Liver (tissue), 9 donors: ENCODE results near the gene OSBPL10. TPM values are rescaled to one million over a fixed set of nuclear protein-coding genes. Genes with fewer than 3 reads are reported as not detected.
"Not testable (repeated sequence)": the region's sequence is repeated elsewhere in the genome, so short reads cannot be mapped to it uniquely, and the experiment has no call there.

Source experiments
- DNase-seq: peaks from one replicate; pipeline ENCODE4 v3.0.0-alpha.2; 2017; ENCODE audit warnings: low spot score
- H3K27ac ChIP-seq, 2 donors: one replicate each; pipeline ENCODE4 v1.7.0; 2013; ENCODE audit warnings: inconsistent platforms in 2 of 2, low read length in 2 of 2, control low read depth in 1 of 2, low read depth in 1 of 2, mild to moderate bottlenecking in 1 of 2
- H3K27me3 ChIP-seq, 4 donors: one replicate each; pipeline versions ENCODE4 v1.6.1 to v1.7.0; 2013; ENCODE audit warnings: low read length in 3 of 4, inconsistent platforms in 1 of 4, mild to moderate bottlenecking in 1 of 4, moderate library complexity in 1 of 4; ENCODE audit not compliant: control insufficient read depth in 4 of 4, insufficient read depth in 4 of 4
- H3K36me3 ChIP-seq, 4 donors: one replicate each; pipeline versions ENCODE4 v1.6.1 to v1.7.0; 2013; ENCODE audit warnings: low read length in 3 of 4, mild to moderate bottlenecking in 3 of 4, low read depth in 1 of 4, moderate library complexity in 1 of 4; ENCODE audit not compliant: control insufficient read depth in 4 of 4, insufficient read depth in 3 of 4
- H3K4me1 ChIP-seq, 4 donors: one replicate each; pipeline versions ENCODE4 v1.6.1 to v1.7.0; 2013; ENCODE audit warnings: low read length in 3 of 4, mild to moderate bottlenecking in 3 of 4, moderate library complexity in 1 of 4; ENCODE audit not compliant: control insufficient read depth in 4 of 4, insufficient read depth in 4 of 4
- H3K4me3 ChIP-seq, 3 donors: one replicate each; pipeline versions ENCODE4 v1.6.1 to v1.7.0; 2013; ENCODE audit warnings: low read length in 3 of 3, control low read depth in 1 of 3, low read depth in 1 of 3, mild to moderate bottlenecking in 1 of 3
- H3K9ac ChIP-seq, 2 donors: one replicate each; pipeline ENCODE4 v1.7.0; 2013; ENCODE audit warnings: low read length in 2 of 2, mild to moderate bottlenecking in 2 of 2, moderate library complexity in 2 of 2, control low read depth in 1 of 2, low read depth in 1 of 2
- H3K9me3 ChIP-seq, 4 donors: one replicate each; pipeline versions ENCODE4 v1.6.1 to v1.7.0; 2013; ENCODE audit warnings: low read length in 3 of 4; ENCODE audit not compliant: control insufficient read depth in 4 of 4
- CTCF ChIP-seq: fragments of 150-350 bp; IDR thresholded peaks from 2 replicates; pipeline ENCODE4 v1.5.1; 2017; ENCODE audit warnings: improper control_type of control experiment, low read depth, low read length; ENCODE audit not compliant: missing input control
- EGR1 ChIP-seq, 2 donors: IDR thresholded peaks; 2 replicates each; pipeline ENCODE4 v1.6.1; 2016 to 2018; ENCODE audit warnings: antibody characterized with exemption in 2 of 2, low read depth in 2 of 2
- FOXA1 ChIP-seq: IDR thresholded peaks from 2 replicates; pipeline ENCODE4 v1.6.1; 2016; ENCODE audit warnings: antibody characterized with exemption
- FOXA2 ChIP-seq: IDR thresholded peaks from 2 replicates; pipeline ENCODE4 v1.6.1; 2016; ENCODE audit warnings: antibody characterized with exemption
- GABPA ChIP-seq, 2 donors: IDR thresholded peaks in 1 of 2; conservative IDR thresholded peaks in 1 of 2; 2 replicates each; pipeline ENCODE4 v1.6.1; 2016; ENCODE audit warnings: antibody characterized with exemption in 2 of 2, mild to moderate bottlenecking in 1 of 2, moderate library complexity in 1 of 2
- HNF4A ChIP-seq, 2 donors: conservative IDR thresholded peaks; 2 replicates each; pipeline ENCODE4 v1.6.1; 2016; ENCODE audit warnings: antibody characterized with exemption in 2 of 2, mild to moderate bottlenecking in 2 of 2
- HNF4G ChIP-seq: IDR thresholded peaks from 2 replicates; pipeline ENCODE4 v1.6.1; 2016; ENCODE audit warnings: antibody characterized with exemption
- JUND ChIP-seq, 2 donors: IDR thresholded peaks; 2 replicates each; pipeline ENCODE4 v1.6.1; 2016; ENCODE audit warnings: antibody characterized with exemption in 2 of 2
- NR2F2 ChIP-seq: IDR thresholded peaks from 2 replicates; pipeline ENCODE4 v1.6.1; 2016; ENCODE audit warnings: antibody characterized with exemption
- RAD21 ChIP-seq, 2 donors: IDR thresholded peaks; 2 replicates each; pipeline ENCODE4 v1.6.1; 2016; ENCODE audit warnings: antibody characterized with exemption in 2 of 2, mild to moderate bottlenecking in 2 of 2
- RXRA ChIP-seq, 2 donors: IDR thresholded peaks; 2 replicates each; pipeline ENCODE4 v1.6.1; 2017 to 2018; ENCODE audit warnings: antibody characterized with exemption in 2 of 2, mild to moderate bottlenecking in 1 of 2
- SP1 ChIP-seq: IDR thresholded peaks from 2 replicates; pipeline ENCODE4 v1.6.1; 2018; ENCODE audit warnings: antibody characterized with exemption, mild to moderate bottlenecking
- TAF1 ChIP-seq: conservative IDR thresholded peaks from 2 replicates; pipeline ENCODE4 v1.6.1; 2016; ENCODE audit warnings: antibody characterized with exemption, mild to moderate bottlenecking
- YY1 ChIP-seq: IDR thresholded peaks from 2 replicates; pipeline ENCODE4 v1.6.1; 2016; ENCODE audit warnings: antibody characterized with exemption, mild to moderate bottlenecking
- ZBTB33 ChIP-seq: IDR thresholded peaks from 2 replicates; pipeline ENCODE4 v1.6.1; 2016; ENCODE audit warnings: antibody characterized with exemption
- whole genome bisulfite sequencing: extraction: QIAGEN DNeasy Blood & Tissue Kit; methylation state at CpG from one replicate; pipeline ENCODE4 v1.1.7; 2013; 5-methylcytosine and 5-hydroxymethylcytosine counted together
- polyA plus RNA-seq, 2 donors: library from polyadenylated mRNA; stranded (reverse) in 1 of 2; unstranded in 1 of 2; fragments of 200-250 nt in 1 of 2; fragments of >200 nt in 1 of 2; fragmentation: Nextera tagmentation in 1 of 2; extraction: Ambion mirVana in 1 of 2; gene quantifications; one replicate each; pipeline versions ENCODE4 v1.2.1 to v1.2.3, GENCODE V29; 2013 to 2015
- total RNA-seq, 2 donors: library from RNA; depleted of rRNA; stranded (reverse); fragments of >200 nt; gene quantifications; one replicate each; pipeline ENCODE4 v1.2.3, GENCODE V29; 2014
- TF ChIP-seq, protein P1 (sequence below): IDR thresholded peaks from 2 replicates; pipeline ENCODE4 v1.6.1; 2016; ENCODE audit warnings: antibody characterized with exemption, mild to moderate bottlenecking
- TF ChIP-seq, protein P2 (sequence below): IDR thresholded peaks from 2 replicates; pipeline ENCODE4 v1.6.1; 2016; ENCODE audit warnings: antibody characterized with exemption
- donor health status: healthy.
- donor health status: healthy.
- donor health status: healthy.
- donor health status: healthy.
- donor health status: healthy.

Gene OSBPL10
- total and polyA plus RNA-seq, 4 donors, result 0.75 to 4.0 (median 1.7) TPM

- no peaks in the 10 kb centered on the region for H3K4me1 ChIP-seq
- no peaks in the 10 kb centered on the region for H3K36me3 ChIP-seq
- WGBS, result 44% methylated on average over 5 of the region's 5 CpGs
- no peak for DNase-seq
- H3K27me3 ChIP-seq, result peaks cover 0 to 4% (median 0%) of the 10 kb centered on the region in 4 donors
- H3K9me3 ChIP-seq, result no peaks in the 10 kb centered on the region
- TF ChIP-seq FOXA1 (no peak), ZBTB33 (no peak), NR2F2 (no peak), JUND (IDR thresholded peaks at IDR 0.05) (no peak), TAF1 (no peak), YY1 (no peak), GABPA (IDR thresholded peaks at IDR 0.05 in 1 of 2, conservative IDR thresholded peaks at IDR 0.05 in 1 of 2) (no peak), FOXA2 (no peak)
- TF ChIP-seq, protein P1, sequence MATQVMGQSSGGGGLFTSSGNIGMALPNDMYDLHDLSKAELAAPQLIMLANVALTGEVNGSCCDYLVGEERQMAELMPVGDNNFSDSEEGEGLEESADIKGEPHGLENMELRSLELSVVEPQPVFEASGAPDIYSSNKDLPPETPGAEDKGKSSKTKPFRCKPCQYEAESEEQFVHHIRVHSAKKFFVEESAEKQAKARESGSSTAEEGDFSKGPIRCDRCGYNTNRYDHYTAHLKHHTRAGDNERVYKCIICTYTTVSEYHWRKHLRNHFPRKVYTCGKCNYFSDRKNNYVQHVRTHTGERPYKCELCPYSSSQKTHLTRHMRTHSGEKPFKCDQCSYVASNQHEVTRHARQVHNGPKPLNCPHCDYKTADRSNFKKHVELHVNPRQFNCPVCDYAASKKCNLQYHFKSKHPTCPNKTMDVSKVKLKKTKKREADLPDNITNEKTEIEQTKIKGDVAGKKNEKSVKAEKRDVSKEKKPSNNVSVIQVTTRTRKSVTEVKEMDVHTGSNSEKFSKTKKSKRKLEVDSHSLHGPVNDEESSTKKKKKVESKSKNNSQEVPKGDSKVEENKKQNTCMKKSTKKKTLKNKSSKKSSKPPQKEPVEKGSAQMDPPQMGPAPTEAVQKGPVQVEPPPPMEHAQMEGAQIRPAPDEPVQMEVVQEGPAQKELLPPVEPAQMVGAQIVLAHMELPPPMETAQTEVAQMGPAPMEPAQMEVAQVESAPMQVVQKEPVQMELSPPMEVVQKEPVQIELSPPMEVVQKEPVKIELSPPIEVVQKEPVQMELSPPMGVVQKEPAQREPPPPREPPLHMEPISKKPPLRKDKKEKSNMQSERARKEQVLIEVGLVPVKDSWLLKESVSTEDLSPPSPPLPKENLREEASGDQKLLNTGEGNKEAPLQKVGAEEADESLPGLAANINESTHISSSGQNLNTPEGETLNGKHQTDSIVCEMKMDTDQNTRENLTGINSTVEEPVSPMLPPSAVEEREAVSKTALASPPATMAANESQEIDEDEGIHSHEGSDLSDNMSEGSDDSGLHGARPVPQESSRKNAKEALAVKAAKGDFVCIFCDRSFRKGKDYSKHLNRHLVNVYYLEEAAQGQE, result no peak
- H3K9ac ChIP-seq, result no peak overlapping the region
- no peak overlapping the region for H3K27ac ChIP-seq
- H3K4me3 ChIP-seq, result no peak overlapping the region
Measured at GRCh38 chr3:31861826-31862225, 119.2 kb downstream of the OSBPL10 start.

GRCh38 chr3:31860642-31861041 lies 120.4 kb downstream of the OSBPL10 start:
- not testable (repeated sequence) for H3K4me3 ChIP-seq, H3K9me3 ChIP-seq, H3K27ac ChIP-seq, H3K27me3 ChIP-seq, H3K4me1 ChIP-seq, H3K36me3 ChIP-seq, H3K9ac ChIP-seq, DNase-seq
- 93% methylated on average over 4 of the region's 4 CpGs for WGBS

- Histone ChIP-seq H3K4me3 (no peak overlapping the region), H3K9me3 (no peaks in the 10 kb centered on the region), H3K27me3 (peaks cover 0 to 2% (median 0%) of the 10 kb centered on the region in 4 donors), H3K4me1 (no peaks in the 10 kb centered on the region), H3K36me3 (no peaks in the 10 kb centered on the region), H3K27ac (no peak overlapping the region), H3K9ac (no peak overlapping the region)
- no peak for DNase-seq
- WGBS, result 94% methylated on average over 6 of the region's 6 CpGs
- no peak for TF ChIP-seq HNF4G
- no peak for TF ChIP-seq CTCF
- TF ChIP-seq RXRA (IDR thresholded peaks at IDR 0.05), result no peak
- no peak for TF ChIP-seq SP1
- no peak for TF ChIP-seq NR2F2
- TF ChIP-seq FOXA2, result no peak
- TF ChIP-seq, protein P2, sequence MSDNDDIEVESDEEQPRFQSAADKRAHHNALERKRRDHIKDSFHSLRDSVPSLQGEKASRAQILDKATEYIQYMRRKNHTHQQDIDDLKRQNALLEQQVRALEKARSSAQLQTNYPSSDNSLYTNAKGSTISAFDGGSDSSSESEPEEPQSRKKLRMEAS, result no peak
- no peak for TF ChIP-seq JUND (IDR thresholded peaks at IDR 0.05)
- no peak for TF ChIP-seq RAD21 (IDR thresholded peaks at IDR 0.05)
- TF ChIP-seq EGR1 (IDR thresholded peaks at IDR 0.05; ENCODE audit: low read depth in 2 of 2), result no peak
- TF ChIP-seq HNF4A (conservative IDR thresholded peaks at IDR 0.05), result no peak
- TF ChIP-seq GABPA (IDR thresholded peaks at IDR 0.05 in 1 of 2, conservative IDR thresholded peaks at IDR 0.05 in 1 of 2), result no peak
- no peak for TF ChIP-seq YY1
- TF ChIP-seq, protein P1, result no peak
- TF ChIP-seq FOXA1, result no peak
Measured at GRCh38 chr3:31859245-31859644, 121.8 kb downstream of the OSBPL10 start.
